ENCODE results near the gene RCSD1. TPM values are rescaled to one million over a fixed set of nuclear protein-coding genes. Genes with fewer than 3 reads are reported as not detected.

Gene RCSD1
- 10 to 100 TPM; 13.8 to 24.7 TPM for total RNA-seq
- polyA plus RNA-seq (ENCODE audit: insufficient read depth, low read depth, low replicate concordance), result 14.1 TPM
- long read RNA-seq, donor 1, result 0 reads
- long read RNA-seq, donor 2, partial matches to known transcripts, result 0 of 2 reads
- long read RNA-seq, donor 2, other reads (novel, unspliced or antisense), result 0 of 2 reads

GRCh38 chr1:167629681-167630567, at the start of gene RCSD1:
TSS of gene RCSD1 (plus strand) at chr1:167630232. CDS start at chr1:167630424, 192 bp downstream.
- intact Hi-C loops (cut with DNase I; ENCODE audit: low total_unique reads), result no loop called here
- Histone ChIP-seq H3K27me3 (no peaks in the 10 kb centered on the region), H3K4me1 (peaks cover 10% of the 10 kb centered on the region), H3K4me3 (peak within 1 kb of the TSS; percentile 60 to 66), H3K27ac (peak within 1 kb of the TSS; percentile 50 to 80), H3K9me3 (no peaks in the 10 kb centered on the region), H3K36me3 (ENCODE audit: low read depth, missing control alignments) (no peaks in the 10 kb centered on the region)
- no peak for TF ChIP-seq POLR2A (IDR thresholded peaks at IDR 0.05)
- TF ChIP-seq CTCF (IDR thresholded peaks at IDR 0.05), result no peak
- DNase-seq, result peak; percentile 33
- 12% methylated on average over 23 to 36 of the region's 62 CpGs for WGBS, 2 donors

GRCh38 chr1:167582064-167582463, 48.0 kb upstream of the RCSD1 start:
- Histone ChIP-seq H3K9me3 (no peaks in the 10 kb centered on the region), H3K4me1 (no peaks in the 10 kb centered on the region), H3K27me3 (no peaks in the 10 kb centered on the region), H3K36me3 (ENCODE audit: low read depth, missing control alignments) (no peaks in the 10 kb centered on the region), H3K27ac (no peak overlapping the region), H3K4me3 (no peak overlapping the region)
- intact Hi-C loops (cut with DNase I; ENCODE audit: low total_unique reads), result no loop called here
- no peak for DNase-seq
- no peak for TF ChIP-seq CTCF (IDR thresholded peaks at IDR 0.05)
- no peak for TF ChIP-seq POLR2A (IDR thresholded peaks at IDR 0.05)
- WGBS, 2 donors, result 83 to 88% methylated on average over 1 of the region's 1 CpG

- Histone ChIP-seq H3K9me3 (no peaks in the 10 kb centered on the region), H3K4me1 (no peaks in the 10 kb centered on the region), H3K27ac (no peak overlapping the region), H3K36me3 (ENCODE audit: low read depth, missing control alignments) (no peaks in the 10 kb centered on the region), H3K27me3 (no peaks in the 10 kb centered on the region), H3K4me3 (no peak overlapping the region)
- no peak for DNase-seq
- WGBS, 2 donors, result 80 to 97% methylated on average over 4 of the region's 4 CpGs
- TF ChIP-seq CTCF (IDR thresholded peaks at IDR 0.05), result no peak
- no peak for TF ChIP-seq POLR2A (IDR thresholded peaks at IDR 0.05)
- intact Hi-C loops (cut with DNase I; ENCODE audit: low total_unique reads), result no loop called here
Observed at GRCh38 chr1:167582722-167583121, 47.3 kb upstream of the RCSD1 start.

- H3K27me3 ChIP-seq, result no peaks in the 10 kb centered on the region
- no peaks in the 10 kb centered on the region for H3K9me3 ChIP-seq
- no peak for TF ChIP-seq POLR2A (IDR thresholded peaks at IDR 0.05)
- intact Hi-C loops (cut with DNase I; ENCODE audit: low total_unique reads), result no loop called here
- H3K4me1 ChIP-seq, result no peaks in the 10 kb centered on the region
- no peak overlapping the region for H3K4me3 ChIP-seq
- H3K36me3 ChIP-seq (ENCODE audit: low read depth, missing control alignments), result no peaks in the 10 kb centered on the region
- no peak for DNase-seq
- H3K27ac ChIP-seq, result no peak overlapping the region
- 93 to 96% methylated on average over 3 of the region's 3 CpGs for WGBS, 2 donors
Observed at GRCh38 chr1:167584581-167584980, 45.5 kb upstream of the RCSD1 start.

GRCh38 chr1:167587342-167587741, 42.7 kb upstream of the RCSD1 start:
- no peak for DNase-seq
- intact Hi-C loops (cut with DNase I; ENCODE audit: low total_unique reads), result no loop called here
- H3K36me3 ChIP-seq (ENCODE audit: low read depth, missing control alignments), result no peaks in the 10 kb centered on the region
- H3K4me1 ChIP-seq, result no peaks in the 10 kb centered on the region
- H3K4me3 ChIP-seq, result no peak overlapping the region
- H3K9me3 ChIP-seq, result no peaks in the 10 kb centered on the region
- TF ChIP-seq CTCF (IDR thresholded peaks at IDR 0.05) (no peak), POLR2A (IDR thresholded peaks at IDR 0.05) (no peak)
- WGBS, 2 donors, result 91% methylated on average over 2 of the region's 2 CpGs
- H3K27ac ChIP-seq, result no peak overlapping the region
- H3K27me3 ChIP-seq, result no peaks in the 10 kb centered on the region

Data from testis (tissue), 5 donors.